HFFc6 (cell line): ENCODE data around the gene CHD3. TPM values are rescaled to one million over a fixed set of nuclear protein-coding genes. Genes with fewer than 3 reads are reported as not detected.

Experiments used
- DNase-seq: peaks from one replicate; pipeline ENCODE4 v3.0.0-alpha.2; 2018
- H3K27ac Mint-ChIP-seq: 2 replicates; pipeline ENCODE4 v1.8.0; 2020; ENCODE audit warnings: mild to moderate bottlenecking, mixed read lengths
- H3K27me3 Mint-ChIP-seq: 2 replicates; pipeline ENCODE4 v1.8.0; 2021; ENCODE audit warnings: mild to moderate bottlenecking, moderate library complexity, mixed read lengths; ENCODE audit not compliant: insufficient read depth
- H3K36me3 Mint-ChIP-seq: 2 replicates; pipeline ENCODE4 v1.8.0; 2021; ENCODE audit warnings: low read depth, mixed read lengths
- H3K4me1 Mint-ChIP-seq: 2 replicates; pipeline ENCODE4 v1.8.0; 2020; ENCODE audit warnings: low read depth, mixed read lengths
- H3K4me3 Mint-ChIP-seq: 2 replicates; pipeline ENCODE4 v1.8.0; 2020; ENCODE audit warnings: mild to moderate bottlenecking, moderate library complexity, mixed read lengths
- H3K9me3 Mint-ChIP-seq: 2 replicates; pipeline ENCODE4 v1.8.0; 2020; ENCODE audit warnings: mild to moderate bottlenecking, mixed read lengths
- CTCF ChIP-seq: fragments of 200-600 bp; sonication (generic); IDR thresholded peaks from 2 replicates; pipeline ENCODE4 v1.5.0; 2021; ENCODE audit warnings: antibody characterized with exemption, mild to moderate bottlenecking
- total RNA-seq, 6 experiments: library from RNA; stranded (reverse); fragmentation: NEBNext Ultra II Directional; extraction: Animal tissue kit (Norgen Biotek cat#: 25700); gene quantifications; 2 replicates in 1 of 6; 3 replicates in 5 of 6; pipeline ENCODE4 v1.2.3, GENCODE V29; 2021

Gene CHD3
- total RNA-seq, 6 experiments from 2014 or later, result 83.3 to 112 (median 110) TPM

DNA sequence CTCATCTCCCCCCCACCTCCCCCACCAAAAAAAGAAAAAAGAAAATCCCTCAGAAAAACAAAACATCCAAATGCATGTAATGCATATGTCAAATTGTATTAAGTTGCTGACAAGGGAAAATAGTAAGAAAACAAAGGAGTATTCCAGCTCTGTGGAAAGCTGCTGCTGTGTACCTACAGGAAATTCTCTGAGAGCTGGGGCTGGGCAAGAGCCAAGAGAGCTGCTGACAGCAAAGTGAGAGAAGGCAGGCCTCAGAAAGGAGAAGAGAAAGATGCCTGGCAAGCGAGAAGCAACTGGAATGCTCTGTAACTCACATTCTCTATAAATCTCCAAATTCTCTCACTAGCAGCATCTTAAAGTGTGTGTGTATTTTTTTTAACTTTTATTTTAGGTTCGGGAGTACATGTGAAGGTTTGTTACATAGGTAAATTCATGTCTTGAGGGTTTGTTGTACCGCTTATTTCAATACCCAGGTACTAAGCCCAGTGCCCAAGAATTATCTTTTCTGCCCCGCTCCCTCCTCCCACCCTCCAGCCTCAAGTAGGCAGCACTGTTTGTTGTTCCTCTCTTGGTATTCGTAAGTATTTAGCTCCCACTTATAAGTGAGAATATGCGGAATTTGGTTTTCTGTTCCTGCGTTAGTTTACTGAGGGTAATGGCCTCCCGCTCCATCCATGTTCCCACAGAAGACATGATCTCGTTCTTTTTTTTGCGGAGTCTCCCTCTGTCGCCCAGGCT, 67.8 kb downstream of the CHD3 start:
- Mint-ChIP-seq H3K9me3 (no peaks in the 10 kb centered on the region), H3K4me1 (no peaks in the 10 kb centered on the region), H3K27ac (no peak overlapping the region), H3K27me3 (peaks cover 2% of the 10 kb centered on the region; the same call in 1 of the 2 replicates), H3K4me3 (no peak overlapping the region), H3K36me3 (no peaks in the 10 kb centered on the region)
- no peak for DNase-seq
- no peak for TF ChIP-seq CTCF

- no peak for TF ChIP-seq CTCF
- Mint-ChIP-seq H3K4me3 (no peak overlapping the region), H3K27me3 (peaks cover 2% of the 10 kb centered on the region; the same call in 1 of the 2 replicates), H3K4me1 (no peaks in the 10 kb centered on the region), H3K9me3 (no peaks in the 10 kb centered on the region), H3K36me3 (no peaks in the 10 kb centered on the region), H3K27ac (no peak overlapping the region)
- no peak for DNase-seq
Measured at GRCh38 chr17:7959503-7960253, 71.1 kb downstream of the CHD3 start.

- Mint-ChIP-seq H3K9me3 (no peaks in the 10 kb centered on the region), H3K4me3 (no peak overlapping the region), H3K36me3 (no peaks in the 10 kb centered on the region), H3K27ac (no peak overlapping the region), H3K4me1 (no peaks in the 10 kb centered on the region), H3K27me3 (peaks cover 2% of the 10 kb centered on the region; the same call in 1 of the 2 replicates)
- no peak for TF ChIP-seq CTCF
- no peak for DNase-seq
Measured at GRCh38 chr17:7961421-7961820, 72.8 kb downstream of the CHD3 start.

Other genes starting within 250 kb of the CHD3 start
- not detected for gene ATP1B2, start 237.9 kb upstream of the CHD3 start, total RNA-seq
- 10 to 100 TPM; 68.1 to 84.3 (median 75.4) TPM for gene TP53, start 201.3 kb upstream of the CHD3 start, total RNA-seq
- gene WRAP53, start 200.3 kb upstream of the CHD3 start, total RNA-seq, result 10 to 100 TPM in 5 of 6 experiments, 1 to 10 TPM in 1; 8.6 to 18.2 (median 15.2) TPM
- gene EFNB3, start 183.6 kb upstream of the CHD3 start, total RNA-seq, result under 1 TPM; 0.12 to 0.34 (median 0.24) TPM
- gene DNAH2, start 171.0 kb upstream of the CHD3 start, total RNA-seq, result not detected
- 10 to 100 TPM; 10.4 to 15.2 (median 11.6) TPM for gene KDM6B, start 54.6 kb upstream of the CHD3 start, total RNA-seq
- gene TMEM88, start 33.7 kb upstream of the CHD3 start, total RNA-seq, result 1 to 10 TPM in 2 of 6 experiments, under 1 TPM in 4; 0.40 to 1.3 (median 0.60) TPM
- 100 to 1,000 TPM; 104 to 122 (median 107) TPM for gene NAA38, start 31.2 kb upstream of the CHD3 start, total RNA-seq
- gene CYB5D1, start 30.8 kb upstream of the CHD3 start, total RNA-seq, result 10 to 100 TPM in 4 of 6 experiments, 1 to 10 TPM in 2; 9.3 to 15.3 (median 10.5) TPM
- gene RNF227, start 27.5 kb downstream of the CHD3 start, total RNA-seq, result 1 to 10 TPM; 2.2 to 3.6 (median 3.1) TPM
- gene KCNAB3, start 41.1 kb downstream of the CHD3 start, total RNA-seq, result 1 to 10 TPM; 1.5 to 3.0 (median 2.3) TPM
- 100 to 1,000 TPM; 244 to 309 (median 288) TPM for gene TRAPPC1, start 43.2 kb downstream of the CHD3 start, total RNA-seq
- gene CNTROB, start 43.4 kb downstream of the CHD3 start, total RNA-seq, result 10 to 100 TPM; 20.8 to 32.2 (median 28.5) TPM
- gene GUCY2D, start 113.8 kb downstream of the CHD3 start, total RNA-seq, result not detected
- gene ALOX15B, start 150.3 kb downstream of the CHD3 start, total RNA-seq, result not detected
- not detected for gene ALOX12B, start 198.9 kb downstream of the CHD3 start, total RNA-seq
- under 1 TPM; 0.14 to 0.30 (median 0.21) TPM for gene ALOXE3, start 229.7 kb downstream of the CHD3 start, total RNA-seq
- gene HES7, start 235.3 kb downstream of the CHD3 start, total RNA-seq, result under 1 TPM; 0.24 to 0.54 (median 0.41) TPM